HG02938 (cell line): ENCODE results near the gene TEX19.
"Not testable (repeated sequence)": the region's sequence is repeated elsewhere in the genome, so short reads cannot be mapped to it uniquely, and the experiment has no call there.

ENCODE experiments used
- ATAC-seq: cut with Tn5 transposase; IDR thresholded peaks from one replicate; pipeline ENCODE4 v1.9.1; 2021; ENCODE audit warnings: mild to moderate bottlenecking, moderate library complexity; ENCODE audit not compliant: unreplicated experiment

Gene TEX19

GRCh38 chr17:82353484-82353883, 5.6 kb upstream of the TEX19 start:
- ATAC-seq: no peak

GRCh38 chr17:82354804-82355308, 4.2 kb upstream of the TEX19 start:
- ATAC-seq: no peak

GRCh38 chr17:82355770-82356427, 3.1 kb upstream of the TEX19 start:
- ATAC-seq: no peak

GRCh38 chr17:82356845-82357355, 2.1 kb upstream of the TEX19 start:
- ATAC-seq: no peak

GRCh38 chr17:82357394-82357793, 1.7 kb upstream of the TEX19 start:
- ATAC-seq: no peak

GRCh38 chr17:82359451-82360074, 516 bp downstream of the TEX19 start:
- ATAC-seq: not testable (repeated sequence)

- no peak for ATAC-seq
These were observed 3.0 kb downstream of the TEX19 start for GRCh38 chr17:82361885-82362633.

- no peak for ATAC-seq
These were observed 6.7 kb downstream of the TEX19 start for GRCh38 chr17:82365606-82366295.

GRCh38 chr17:82366749-82367148, 7.7 kb downstream of the TEX19 start:
- ATAC-seq: no peak

- ATAC-seq: no peak
These were observed 8.9 kb downstream of the TEX19 start for GRCh38 chr17:82367724-82368524.

- no peak for ATAC-seq
These were observed 10.2 kb downstream of the TEX19 start for GRCh38 chr17:82369211-82369610.

- no peak for ATAC-seq
These were observed 11.7 kb downstream of the TEX19 start for GRCh38 chr17:82370471-82371332.

GRCh38 chr17:82371333-82372248, 12.5 kb downstream of the TEX19 start, which contains the start of gene UTS2R:
UTS2R (plus strand) TSS chr17:82371765; CDS start chr17:82374325, 2,560 bp downstream.
- ATAC-seq: no peak

- ATAC-seq: no peak
These were observed 13.4 kb downstream of the TEX19 start for GRCh38 chr17:82372249-82373071.

- not testable (repeated sequence) for ATAC-seq
These were observed 14.0 kb downstream of the TEX19 start for GRCh38 chr17:82373072-82373452.

GRCh38 chr17:82373731-82374625, 14.9 kb downstream of the TEX19 start:
- no peak for ATAC-seq
